ENCODE measurements around the gene GFRAL.

- TF ChIP-seq POLR2AphosphoS5 (IDR thresholded peaks at IDR 0.05; ENCODE audit: borderline replicate concordance, low read depth, low read length): no peak
- TF ChIP-seq EZH2 (IDR thresholded peaks at IDR 0.05): no peak
- no peak for TF ChIP-seq FOXP2 (optimal IDR thresholded peaks at IDR 0.05; ENCODE audit: control extremely low read depth, extremely low read length, insufficient read depth)
These were observed 36.5 kb upstream of the GFRAL start for GRCh38 chr6:55290736-55291135.

Measured in SK-N-MC (cell line).